HepG2 (cell line): Measurements from ENCODE around the gene UBAP2L. TPM values are rescaled to one million over a fixed set of nuclear protein-coding genes. Genes with fewer than 3 reads are reported as not detected.

ENCODE experiments used
- CREB1 ChIP-seq, 2 experiments: fragments of 450-650 bp in 1 of 2; IDR thresholded peaks; 2 replicates each; pipeline ENCODE4 v1.6.1; 2016 to 2017; ENCODE audit warnings: control low read depth in 1 of 2, mild to moderate bottlenecking in 1 of 2, missing compliant biosample characterization in 1 of 2, missing genetic modification characterization in 1 of 2
- FOXA3 ChIP-seq: IDR thresholded peaks from 2 replicates; pipeline ENCODE4 v1.6.1; 2016; ENCODE audit warnings: missing genetic modification reagents, missing compliant biosample characterization
- HNRNPH1 ChIP-seq: fragments of 200-400 bp; formaldehyde crosslinking; optimal IDR thresholded peaks from 2 replicates; pipeline ENCODE3; 2017; ENCODE audit warnings: mild to moderate bottlenecking, low read depth, low read length
- HNRNPUL1 ChIP-seq: fragments of 200-400 bp; formaldehyde crosslinking; IDR thresholded peaks from 2 replicates; pipeline ENCODE4 v1.6.1; 2017; ENCODE audit warnings: low read depth, mild to moderate bottlenecking, low read length, moderate library complexity
- KAT8 ChIP-seq: IDR thresholded peaks from 2 replicates; pipeline ENCODE4 v1.6.1; 2016; ENCODE audit warnings: missing genetic modification reagents, missing compliant biosample characterization
- MAFF ChIP-seq: IDR thresholded peaks from 2 replicates; pipeline ENCODE4 v1.6.1; 2011; ENCODE audit warnings: low read depth, low read length, improper control_type of control experiment
- MAFK ChIP-seq, 2 experiments: IDR thresholded peaks in 1 of 2; conservative IDR thresholded peaks in 1 of 2; 2 replicates each; pipeline ENCODE4 v1.6.1; 2011; ENCODE audit warnings: improper control_type of control experiment in 2 of 2, low read length in 2 of 2
- NKX3-1 ChIP-seq: sonication (generic); formaldehyde crosslinking; IDR thresholded peaks from 2 replicates; pipeline ENCODE4 v1.5.0; 2020; ENCODE audit warnings: missing genetic modification reagents
- STAG1 ChIP-seq: sonication (generic); formaldehyde crosslinking; IDR thresholded peaks from 2 replicates; pipeline ENCODE4 v1.4.0; 2020; ENCODE audit warnings: missing genetic modification reagents
- TBP ChIP-seq: sonication (generic); formaldehyde crosslinking; IDR thresholded peaks from 2 replicates; pipeline ENCODE4 v1.5.0; 2020; ENCODE audit warnings: missing genetic modification reagents
- YEATS2 ChIP-seq: sonication (generic); formaldehyde crosslinking; IDR thresholded peaks from 2 replicates; pipeline ENCODE4 v1.4.0; 2020; ENCODE audit warnings: missing genetic modification reagents, borderline replicate concordance
- ZFP82 ChIP-seq: sonication (generic); formaldehyde crosslinking; IDR thresholded peaks from 2 replicates; pipeline ENCODE4 v1.5.1; 2020; ENCODE audit warnings: mild to moderate bottlenecking, missing genetic modification reagents, borderline replicate concordance
- ZNF17 ChIP-seq: sonication (generic); formaldehyde crosslinking; IDR thresholded peaks from 2 replicates; pipeline ENCODE4 v1.5.0; 2020; ENCODE audit warnings: mild to moderate bottlenecking, missing genetic modification reagents
- ZNF230 ChIP-seq: sonication (generic); formaldehyde crosslinking; IDR thresholded peaks from 2 replicates; pipeline ENCODE4 v1.4.0; 2020; ENCODE audit warnings: mild to moderate bottlenecking, missing genetic modification reagents
- ZNF432 ChIP-seq: sonication (generic); formaldehyde crosslinking; IDR thresholded peaks from 2 replicates; pipeline ENCODE4 v1.5.0; 2020; ENCODE audit warnings: missing genetic modification reagents, mild to moderate bottlenecking, borderline replicate concordance
- ZNF501 ChIP-seq: sonication (generic); formaldehyde crosslinking; IDR thresholded peaks from 2 replicates; pipeline ENCODE4 v1.5.1; 2020; ENCODE audit warnings: mild to moderate bottlenecking, moderate library complexity, missing genetic modification reagents
- ZNF713 ChIP-seq: sonication (generic); formaldehyde crosslinking; IDR thresholded peaks from 2 replicates; pipeline ENCODE4 v1.4.0; 2020; ENCODE audit warnings: mild to moderate bottlenecking, missing genetic modification reagents
- ZNF737 ChIP-seq: sonication (generic); formaldehyde crosslinking; IDR thresholded peaks from 2 replicates; pipeline ENCODE4 v1.5.0; 2020; ENCODE audit warnings: missing genetic modification reagents, mild to moderate bottlenecking, borderline replicate concordance
- ZNF891 ChIP-seq: sonication (generic); formaldehyde crosslinking; IDR thresholded peaks from 2 replicates; pipeline ENCODE4 v1.5.0; 2020; ENCODE audit warnings: mild to moderate bottlenecking, missing genetic modification reagents
- polyA plus RNA-seq, 8 experiments: library from polyadenylated mRNA; depleted of rRNA in 3 of 8; stranded (reverse) in 7 of 8; unstranded in 1 of 8; fragments of >200 nt; fragmentation: Illumina TruSeq in 4 of 8; extraction: Trizol in 4 of 8; gene quantifications; 2 replicates each; pipeline versions ENCODE4 v1.2.1 to v1.2.3, GENCODE V29; 2011 to 2016; ENCODE audit warnings: low read depth in 4 of 8, missing spikeins in 1 of 8, mixed read lengths in 1 of 8; ENCODE audit not compliant: insufficient read depth in 1 of 8
- total RNA-seq, 5 experiments: library from RNA; depleted of rRNA; stranded (reverse); fragments of >200 nt; fragmentation: Illumina TruSeq; extraction: Trizol; gene quantifications; 2 replicates each; pipeline ENCODE4 v1.2.3, GENCODE V29; 2016; ENCODE audit warnings: low read depth in 1 of 5
- TF ChIP-seq, protein P1 (sequence below): sonication (generic); formaldehyde crosslinking; IDR thresholded peaks from 2 replicates; pipeline ENCODE4 v1.4.0; 2020; ENCODE audit warnings: missing genetic modification reagents, borderline replicate concordance
- TF ChIP-seq, protein P2 (sequence below): sonication (generic); formaldehyde crosslinking; IDR thresholded peaks from 2 replicates; pipeline ENCODE4 v1.8.0; 2022; ENCODE audit warnings: missing genetic modification reagents, mild to moderate bottlenecking, borderline replicate concordance
- TF ChIP-seq, protein P3 (sequence below): IDR thresholded peaks from 2 replicates; pipeline ENCODE4 v1.6.1; 2016; ENCODE audit warnings: mild to moderate bottlenecking

Gene UBAP2L
- total and polyA plus RNA-seq, 2 of the 13 experiments (the other 11 are each of a cell fraction or from before 2014, with no cell fraction given) = 74.2 to 159 TPM

DNA sequence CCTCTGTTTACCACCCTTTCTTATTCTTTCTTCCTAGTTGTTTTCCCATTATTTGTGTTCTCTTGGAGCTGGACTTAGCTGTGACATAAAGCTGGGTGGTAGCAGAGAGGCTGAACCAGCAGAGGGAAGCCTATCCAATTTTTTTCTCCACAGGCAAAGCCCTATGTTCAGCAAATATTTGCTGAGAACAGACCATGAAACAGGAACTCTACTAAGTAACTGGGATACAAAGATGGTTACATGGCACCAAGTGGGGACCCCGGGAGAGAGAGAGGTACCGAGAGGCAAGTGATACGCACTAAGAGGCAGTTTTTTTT lies 21.2 kb upstream of the UBAP2L start (continued):
- TF ChIP-seq MAFK (conservative IDR thresholded peaks at IDR 0.05 in 1 of 2, IDR thresholded peaks at IDR 0.05 in 1 of 2; ENCODE audit: low read length in 2 of 2) = peak in 1 of 2 experiments; percentile 32; a peak in 2 of 4 replicates
- no peak for TF ChIP-seq YEATS2 (CRISPR knock-in tag)
- peak; percentile 16; the same call in 1 of the 2 replicates for TF ChIP-seq STAG1 (CRISPR knock-in tag)
- TF ChIP-seq ZNF713 (CRISPR knock-in tag) = no peak
- TF ChIP-seq ZNF432 (CRISPR knock-in tag) = no peak
- TF ChIP-seq ZNF501 (CRISPR knock-in tag) = 0 out of 2 replicates have a peak, but pooled peaks have one; percentile 43
- TF ChIP-seq ZNF17 (CRISPR knock-in tag) = no peak
- TF ChIP-seq HNRNPH1 = no peak
- TF ChIP-seq ZFP82 (CRISPR knock-in tag) = no peak
- TF ChIP-seq ZNF737 (CRISPR knock-in tag) = no peak
- TF ChIP-seq MAFF = peak; percentile 23; the same call in 1 of the 2 replicates
- TF ChIP-seq ZNF891 (CRISPR knock-in tag) = no peak
- no peak for TF ChIP-seq ZNF230 (CRISPR knock-in tag)
- no peak for TF ChIP-seq NKX3-1
- TF ChIP-seq HNRNPUL1 = no peak
- peak; percentile 15; the same call in 1 of the 2 replicates for TF ChIP-seq KAT8 (CRISPR knock-in tag)
- TF ChIP-seq, protein P1, sequence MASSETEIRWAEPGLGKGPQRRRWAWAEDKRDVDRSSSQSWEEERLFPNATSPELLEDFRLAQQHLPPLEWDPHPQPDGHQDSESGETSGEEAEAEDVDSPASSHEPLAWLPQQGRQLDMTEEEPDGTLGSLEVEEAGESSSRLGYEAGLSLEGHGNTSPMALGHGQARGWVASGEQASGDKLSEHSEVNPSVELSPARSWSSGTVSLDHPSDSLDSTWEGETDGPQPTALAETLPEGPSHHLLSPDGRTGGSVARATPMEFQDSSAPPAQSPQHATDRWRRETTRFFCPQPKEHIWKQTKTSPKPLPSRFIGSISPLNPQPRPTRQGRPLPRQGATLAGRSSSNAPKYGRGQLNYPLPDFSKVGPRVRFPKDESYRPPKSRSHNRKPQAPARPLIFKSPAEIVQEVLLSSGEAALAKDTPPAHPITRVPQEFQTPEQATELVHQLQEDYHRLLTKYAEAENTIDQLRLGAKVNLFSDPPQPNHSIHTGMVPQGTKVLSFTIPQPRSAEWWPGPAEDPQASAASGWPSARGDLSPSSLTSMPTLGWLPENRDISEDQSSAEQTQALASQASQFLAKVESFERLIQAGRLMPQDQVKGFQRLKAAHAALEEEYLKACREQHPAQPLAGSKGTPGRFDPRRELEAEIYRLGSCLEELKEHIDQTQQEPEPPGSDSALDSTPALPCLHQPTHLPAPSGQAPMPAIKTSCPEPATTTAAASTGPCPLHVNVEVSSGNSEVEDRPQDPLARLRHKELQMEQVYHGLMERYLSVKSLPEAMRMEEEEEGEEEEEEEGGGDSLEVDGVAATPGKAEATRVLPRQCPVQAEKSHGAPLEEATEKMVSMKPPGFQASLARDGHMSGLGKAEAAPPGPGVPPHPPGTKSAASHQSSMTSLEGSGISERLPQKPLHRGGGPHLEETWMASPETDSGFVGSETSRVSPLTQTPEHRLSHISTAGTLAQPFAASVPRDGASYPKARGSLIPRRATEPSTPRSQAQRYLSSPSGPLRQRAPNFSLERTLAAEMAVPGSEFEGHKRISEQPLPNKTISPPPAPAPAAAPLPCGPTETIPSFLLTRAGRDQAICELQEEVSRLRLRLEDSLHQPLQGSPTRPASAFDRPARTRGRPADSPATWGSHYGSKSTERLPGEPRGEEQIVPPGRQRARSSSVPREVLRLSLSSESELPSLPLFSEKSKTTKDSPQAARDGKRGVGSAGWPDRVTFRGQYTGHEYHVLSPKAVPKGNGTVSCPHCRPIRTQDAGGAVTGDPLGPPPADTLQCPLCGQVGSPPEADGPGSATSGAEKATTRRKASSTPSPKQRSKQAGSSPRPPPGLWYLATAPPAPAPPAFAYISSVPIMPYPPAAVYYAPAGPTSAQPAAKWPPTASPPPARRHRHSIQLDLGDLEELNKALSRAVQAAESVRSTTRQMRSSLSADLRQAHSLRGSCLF (CRISPR knock-in tag) = no peak
- TF ChIP-seq, protein P2, sequence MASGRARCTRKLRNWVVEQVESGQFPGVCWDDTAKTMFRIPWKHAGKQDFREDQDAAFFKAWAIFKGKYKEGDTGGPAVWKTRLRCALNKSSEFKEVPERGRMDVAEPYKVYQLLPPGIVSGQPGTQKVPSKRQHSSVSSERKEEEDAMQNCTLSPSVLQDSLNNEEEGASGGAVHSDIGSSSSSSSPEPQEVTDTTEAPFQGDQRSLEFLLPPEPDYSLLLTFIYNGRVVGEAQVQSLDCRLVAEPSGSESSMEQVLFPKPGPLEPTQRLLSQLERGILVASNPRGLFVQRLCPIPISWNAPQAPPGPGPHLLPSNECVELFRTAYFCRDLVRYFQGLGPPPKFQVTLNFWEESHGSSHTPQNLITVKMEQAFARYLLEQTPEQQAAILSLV (CRISPR knock-in tag) = no peak
- no peak for TF ChIP-seq CREB1 (IDR thresholded peaks at IDR 0.05)
- no peak for TF ChIP-seq CREB1 (CRISPR knock-in tag; IDR thresholded peaks at IDR 0.05)
- TF ChIP-seq TBP (CRISPR knock-in tag) = no peak
- 0 out of 2 replicates have a peak, but pooled peaks have one; percentile 7 for TF ChIP-seq FOXA3 (CRISPR knock-in tag)
- TF ChIP-seq, protein P3, sequence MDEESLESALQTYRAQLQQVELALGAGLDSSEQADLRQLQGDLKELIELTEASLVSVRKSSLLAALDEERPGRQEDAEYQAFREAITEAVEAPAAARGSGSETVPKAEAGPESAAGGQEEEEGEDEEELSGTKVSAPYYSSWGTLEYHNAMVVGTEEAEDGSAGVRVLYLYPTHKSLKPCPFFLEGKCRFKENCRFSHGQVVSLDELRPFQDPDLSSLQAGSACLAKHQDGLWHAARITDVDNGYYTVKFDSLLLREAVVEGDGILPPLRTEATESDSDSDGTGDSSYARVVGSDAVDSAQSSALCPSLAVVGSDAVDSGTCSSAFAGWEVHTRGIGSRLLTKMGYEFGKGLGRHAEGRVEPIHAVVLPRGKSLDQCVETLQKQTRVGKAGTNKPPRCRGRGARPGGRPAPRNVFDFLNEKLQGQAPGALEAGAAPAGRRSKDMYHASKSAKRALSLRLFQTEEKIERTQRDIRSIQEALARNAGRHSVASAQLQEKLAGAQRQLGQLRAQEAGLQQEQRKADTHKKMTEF (CRISPR knock-in tag) = peak; percentile 29; the same call in 1 of the 2 replicates
- TF ChIP-seq, all 625 proteins: peak for 16
